ENCODE results near the gene UACA. TPM values are rescaled to one million over a fixed set of nuclear protein-coding genes. Genes with fewer than 3 reads are reported as not detected.

Gene UACA
- polyA plus RNA-seq, 1 of the 3 experiments (the other 2 are of a cell fraction): 35.9 TPM

GRCh38 chr15:70680817-70681216, 82.5 kb downstream of the UACA start:
- 83% methylated on average over 6 of the region's 6 CpGs for WGBS (ENCODE audit: low lambda C conversion rate)
- POLR2A ChIA-PET: no interaction called here

GRCh38 chr15:70679919-70680231, 83.5 kb downstream of the UACA start:
- Histone ChIP-seq H2AFZ (ENCODE audit: low read depth) (no peak overlapping the region), H3F3A (replicated peaks; ENCODE audit: insufficient read depth) (peaks cover 41% of the 10 kb centered on the region), H3K4me2 (no peak overlapping the region), H3K4me3 (ENCODE audit: low read depth in 2 of 2, low read length in 1 of 2) (no peak overlapping the region), H3K4me1 (ENCODE audit: control insufficient read depth in 1 of 2, insufficient read depth in 2 of 2, low read depth in 1 of 2, low read length in 1 of 2) (peaks cover 0 to 4% of the 10 kb centered on the region in 2 experiments; a peak in 1 of 4 replicates), H3K9ac (no peak overlapping the region), H3K9me2 (no peaks in the 10 kb centered on the region), H3K9me3 (no peaks in the 10 kb centered on the region), H3K27me3 (ENCODE audit: insufficient read depth) (no peaks in the 10 kb centered on the region), H4K20me1 (ENCODE audit: insufficient read depth) (no peaks in the 10 kb centered on the region), H3K36me3 (replicated peaks in 1 of 2; ENCODE audit: control insufficient read depth in 1 of 2, insufficient read depth in 2 of 2, low read length in 1 of 2) (peaks cover 51 to 89% of the 10 kb centered on the region in 2 experiments), H3K79me2 (ENCODE audit: insufficient read depth) (peaks cover 46% of the 10 kb centered on the region), H3K27ac (ENCODE audit: low read depth in 2 of 2, low read length in 1 of 2) (peak overlapping the region in 1 of 2 experiments; percentile 11; a peak in 1 of 4 replicates)
- no peak for TF ChIP-seq EZH2phosphoT487 (IDR thresholded peaks at IDR 0.05; ENCODE audit: borderline replicate concordance, low read depth)
- no peak for TF ChIP-seq GABPA (IDR thresholded peaks at IDR 0.05; ENCODE audit: low read depth)
- TF ChIP-seq RAD21 (IDR thresholded peaks at IDR 0.05; ENCODE audit: low read length): no peak
- no peak for TF ChIP-seq MXI1 (IDR thresholded peaks at IDR 0.05; ENCODE audit: low read depth, low read length)
- TF ChIP-seq TEAD4 (IDR thresholded peaks at IDR 0.05; ENCODE audit: borderline replicate concordance, insufficient read depth): no peak
- no peak for TF ChIP-seq SIN3A (IDR thresholded peaks at IDR 0.05; ENCODE audit: borderline replicate concordance, low read depth, low read length)
- no peak for TF ChIP-seq TAF1 (IDR thresholded peaks at IDR 0.05; ENCODE audit: borderline replicate concordance, low read depth, low read length)
- DNase-seq: no peak
- POLR2A ChIA-PET: no interaction called here
- CTCF ChIA-PET: interaction anchor here (0.6 to 7.7 kb wide), 22 partner anchors 8 to 763 kb away, joined by 3 to 78 read pairs (median 4); no protein-coding TSS in a partner anchor

More at GRCh38 chr15:70680817-70681216, 82.5 kb downstream of the UACA start:
- CTCF ChIA-PET: interaction anchor here (0.6 to 7.7 kb wide), 16 partner anchors 9 to 1070 kb away, joined by 3 to 78 read pairs (median 4); no protein-coding TSS in a partner anchor
- peaks cover 41% of the 10 kb centered on the region for H3F3A ChIP-seq (replicated peaks; ENCODE audit: insufficient read depth)
- H3K4me1 ChIP-seq (ENCODE audit: control insufficient read depth in 1 of 2, insufficient read depth in 2 of 2, low read depth in 1 of 2, low read length in 1 of 2): peaks cover 0 to 4% of the 10 kb centered on the region in 2 experiments; a peak in 1 of 4 replicates
- no peak for DNase-seq
- peak overlapping the region in 1 of 2 experiments; percentile 11; a peak in 1 of 4 replicates for H3K27ac ChIP-seq (ENCODE audit: low read depth in 2 of 2, low read length in 1 of 2)
- no peak for TF ChIP-seq ZBTB33 (IDR thresholded peaks at IDR 0.05; ENCODE audit: borderline replicate concordance, low read depth)
- no peak overlapping the region for H2AFZ ChIP-seq (ENCODE audit: low read depth)
- peaks cover 56% of the 10 kb centered on the region for H3K79me2 ChIP-seq (ENCODE audit: insufficient read depth)
- no peaks in the 10 kb centered on the region for H3K9me2 ChIP-seq
- H3K4me2 ChIP-seq: no peak overlapping the region
- no peak overlapping the region for H3K4me3 ChIP-seq (ENCODE audit: low read depth in 2 of 2, low read length in 1 of 2)
- no peaks in the 10 kb centered on the region for H3K9me3 ChIP-seq
- no peaks in the 10 kb centered on the region for H3K27me3 ChIP-seq (ENCODE audit: insufficient read depth)
- H4K20me1 ChIP-seq (ENCODE audit: insufficient read depth): no peaks in the 10 kb centered on the region
- no peak overlapping the region for H3K9ac ChIP-seq
- H3K36me3 ChIP-seq (replicated peaks in 1 of 2; ENCODE audit: control insufficient read depth in 1 of 2, insufficient read depth in 2 of 2, low read length in 1 of 2): peaks cover 46 to 89% of the 10 kb centered on the region in 2 experiments

GRCh38 chr15:70672081-70672480, 91.3 kb downstream of the UACA start:
- POLR2A ChIA-PET: no interaction called here
- H3K36me3 ChIP-seq (replicated peaks in 1 of 2; ENCODE audit: control insufficient read depth in 1 of 2, insufficient read depth in 2 of 2, low read length in 1 of 2): peaks cover 49 to 99% of the 10 kb centered on the region in 2 experiments
- CTCF ChIA-PET: interaction anchor here (0.8 to 2.9 kb wide), 4 partner anchors 8 to 140 kb away, joined by 3 to 18 read pairs (median 5); no protein-coding TSS in a partner anchor

More at GRCh38 chr15:70672081-70672480, 91.3 kb downstream of the UACA start:
- H3K9me3 ChIP-seq: no peaks in the 10 kb centered on the region
- H4K20me1 ChIP-seq (ENCODE audit: insufficient read depth): no peaks in the 10 kb centered on the region
- H3K4me3 ChIP-seq (ENCODE audit: low read depth in 2 of 2, low read length in 1 of 2): no peak overlapping the region
- H3K9me2 ChIP-seq: no peaks in the 10 kb centered on the region
- no peaks in the 10 kb centered on the region for H3K27me3 ChIP-seq (ENCODE audit: insufficient read depth)
- H3K27ac ChIP-seq (ENCODE audit: low read depth in 2 of 2, low read length in 1 of 2): peak overlapping the region in 1 of 2 experiments; percentile 16; a peak in 1 of 4 replicates
- no peak overlapping the region for H3K4me2 ChIP-seq
- DNase-seq: no peak
- no peak overlapping the region for H2AFZ ChIP-seq (ENCODE audit: low read depth)
- peaks cover 56% of the 10 kb centered on the region for H3F3A ChIP-seq (replicated peaks; ENCODE audit: insufficient read depth)
- H3K79me2 ChIP-seq (ENCODE audit: insufficient read depth): peaks cover 25% of the 10 kb centered on the region
- no peak overlapping the region for H3K9ac ChIP-seq
- H3K4me1 ChIP-seq (ENCODE audit: control insufficient read depth in 1 of 2, insufficient read depth in 2 of 2, low read depth in 1 of 2, low read length in 1 of 2): peaks cover 6 to 30% of the 10 kb centered on the region in 2 experiments
- TF ChIP-seq ELF1 (IDR thresholded peaks at IDR 0.05) (no peak), GATA2 (CRISPR knock-in tag; IDR thresholded peaks at IDR 0.05) (no peak)

All from SK-N-SH (cell line).